ENCODE data around the gene ABLIM1. TPM values are rescaled to one million over a fixed set of nuclear protein-coding genes. Genes with fewer than 3 reads are reported as not detected.
"Not testable (repeated sequence)": the region's sequence is repeated elsewhere in the genome, so short reads cannot be mapped to it uniquely, and the experiment has no call there.

ABLIM1 gene
- total RNA-seq, 3 donors from 2014 or later, result 89.0 to 216 (median 131) TPM

- DNase-seq (ENCODE audit: low spot score in 2 of 2), result no peak
- Histone ChIP-seq H3K9me3 (no peaks in the 10 kb centered on the region), H3K36me3 (no peaks in the 10 kb centered on the region), H3K4me3 (no peak overlapping the region), H3K27ac (peak overlapping the region in 1 of 2 donors; percentile 40), H3K27me3 (no peaks in the 10 kb centered on the region), H3K4me1 (no peaks in the 10 kb centered on the region)
- intact Hi-C loops (cut with DNase I; ENCODE audit: low total_unique reads), result no loop called here
- TF ChIP-seq POLR2A (IDR thresholded peaks at IDR 0.05) (no peak), POLR2AphosphoS5 (IDR thresholded peaks at IDR 0.05) (no peak)
Measured at GRCh38 chr10:114698271-114699061, 40.4 kb upstream of the ABLIM1 start.

GRCh38 chr10:114697061-114697598 is 39.1 kb upstream of the ABLIM1 start:
- no peaks in the 10 kb centered on the region for H3K4me1 ChIP-seq
- peak overlapping the region; percentile 35 to 45 for H3K27ac ChIP-seq
- H3K36me3 ChIP-seq, result no peaks in the 10 kb centered on the region
- TF ChIP-seq POLR2AphosphoS5 (IDR thresholded peaks at IDR 0.05), result peak in 1 of 3 donors; percentile 29
- TF ChIP-seq POLR2A (IDR thresholded peaks at IDR 0.05), result no peak
- TF ChIP-seq, protein P1, sequence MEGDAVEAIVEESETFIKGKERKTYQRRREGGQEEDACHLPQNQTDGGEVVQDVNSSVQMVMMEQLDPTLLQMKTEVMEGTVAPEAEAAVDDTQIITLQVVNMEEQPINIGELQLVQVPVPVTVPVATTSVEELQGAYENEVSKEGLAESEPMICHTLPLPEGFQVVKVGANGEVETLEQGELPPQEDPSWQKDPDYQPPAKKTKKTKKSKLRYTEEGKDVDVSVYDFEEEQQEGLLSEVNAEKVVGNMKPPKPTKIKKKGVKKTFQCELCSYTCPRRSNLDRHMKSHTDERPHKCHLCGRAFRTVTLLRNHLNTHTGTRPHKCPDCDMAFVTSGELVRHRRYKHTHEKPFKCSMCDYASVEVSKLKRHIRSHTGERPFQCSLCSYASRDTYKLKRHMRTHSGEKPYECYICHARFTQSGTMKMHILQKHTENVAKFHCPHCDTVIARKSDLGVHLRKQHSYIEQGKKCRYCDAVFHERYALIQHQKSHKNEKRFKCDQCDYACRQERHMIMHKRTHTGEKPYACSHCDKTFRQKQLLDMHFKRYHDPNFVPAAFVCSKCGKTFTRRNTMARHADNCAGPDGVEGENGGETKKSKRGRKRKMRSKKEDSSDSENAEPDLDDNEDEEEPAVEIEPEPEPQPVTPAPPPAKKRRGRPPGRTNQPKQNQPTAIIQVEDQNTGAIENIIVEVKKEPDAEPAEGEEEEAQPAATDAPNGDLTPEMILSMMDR (IDR thresholded peaks at IDR 0.05), result no peak
- H3K9me3 ChIP-seq, result no peaks in the 10 kb centered on the region
- peak overlapping the region in 2 of 3 donors; percentile 8 to 37 for H3K4me3 ChIP-seq
- no peak for DNase-seq (ENCODE audit: low spot score in 2 of 2)
- no peaks in the 10 kb centered on the region for H3K27me3 ChIP-seq
- intact Hi-C loops (cut with DNase I; ENCODE audit: low total_unique reads), result no loop called here

DNA sequence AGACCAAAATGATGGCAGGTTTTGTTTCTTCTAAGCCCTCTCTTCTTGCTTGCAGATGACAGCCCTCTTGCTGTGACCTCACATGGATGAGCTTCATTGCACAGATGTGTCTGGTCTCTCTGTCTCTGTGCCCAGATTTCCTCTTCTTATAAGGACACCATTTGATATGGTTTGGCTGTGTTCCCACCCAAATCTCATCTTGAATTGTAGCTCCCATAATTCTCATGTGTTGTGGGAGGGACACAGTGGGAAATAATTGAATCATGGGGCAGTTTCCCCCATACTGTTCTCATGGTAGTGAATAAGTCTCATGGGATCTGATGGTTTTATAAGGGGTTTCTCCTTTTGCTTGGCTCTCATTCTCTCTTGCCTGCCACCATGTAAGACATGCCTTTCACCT is 38.2 kb upstream of the ABLIM1 start:
- H3K27me3 ChIP-seq; H3K4me3 ChIP-seq; intact Hi-C loops (cut with DNase I; ENCODE audit: low total_unique reads); H3K36me3 ChIP-seq; H3K4me1 ChIP-seq; DNase-seq (ENCODE audit: low spot score in 2 of 2); H3K9me3 ChIP-seq: not testable (repeated sequence)
- H3K27ac ChIP-seq, result peak overlapping the region in 1 of 2 donors; percentile 45

GRCh38 chr10:114694752-114695151 is 36.7 kb upstream of the ABLIM1 start:
- TF ChIP-seq, protein P1 (IDR thresholded peaks at IDR 0.05), result no peak
- TF ChIP-seq POLR2AphosphoS5 (IDR thresholded peaks at IDR 0.05) (no peak), POLR2A (IDR thresholded peaks at IDR 0.05) (no peak)
- DNase-seq (ENCODE audit: low spot score in 2 of 2), result no peak
- no peak overlapping the region for H3K4me3 ChIP-seq
- no peaks in the 10 kb centered on the region for H3K4me1 ChIP-seq
- H3K27me3 ChIP-seq, result no peaks in the 10 kb centered on the region
- no peaks in the 10 kb centered on the region for H3K36me3 ChIP-seq
- H3K9me3 ChIP-seq, result no peaks in the 10 kb centered on the region
- no peak overlapping the region for H3K27ac ChIP-seq
- intact Hi-C loops (cut with DNase I; ENCODE audit: low total_unique reads), result no loop called here

DNA sequence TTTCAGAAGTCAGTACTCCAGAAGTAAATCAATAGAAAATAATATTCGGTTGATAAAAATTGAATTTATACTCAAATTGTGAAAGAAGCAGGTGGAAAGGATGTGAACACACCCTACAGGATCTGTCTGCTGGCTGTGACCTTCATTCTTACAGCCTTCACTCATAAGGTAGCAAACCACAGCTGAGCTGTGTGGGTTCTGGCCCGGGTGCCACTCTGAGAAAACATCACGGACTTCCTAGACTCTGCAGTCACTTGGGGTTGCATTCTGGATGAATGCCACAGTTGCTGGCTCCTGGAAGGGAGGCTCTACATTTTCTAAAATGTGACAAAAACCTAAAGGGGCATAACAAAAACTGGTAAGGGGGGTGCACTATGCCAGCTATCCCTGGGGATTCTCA is 36.0 kb upstream of the ABLIM1 start:
- Histone ChIP-seq H3K27ac (no peak overlapping the region), H3K4me1 (no peaks in the 10 kb centered on the region), H3K27me3 (no peaks in the 10 kb centered on the region), H3K9me3 (no peaks in the 10 kb centered on the region), H3K36me3 (no peaks in the 10 kb centered on the region), H3K4me3 (no peak overlapping the region)
- no peak for DNase-seq (ENCODE audit: low spot score in 2 of 2)
- intact Hi-C loops (cut with DNase I; ENCODE audit: low total_unique reads), result no loop called here
- TF ChIP-seq POLR2A (IDR thresholded peaks at IDR 0.05) (no peak), POLR2AphosphoS5 (IDR thresholded peaks at IDR 0.05) (no peak)
- TF ChIP-seq, protein P1 (IDR thresholded peaks at IDR 0.05), result no peak

GRCh38 chr10:114691442-114691941 is 33.4 kb upstream of the ABLIM1 start:
- Histone ChIP-seq H3K9me3 (no peaks in the 10 kb centered on the region), H3K27me3 (no peaks in the 10 kb centered on the region), H3K4me3 (no peak overlapping the region), H3K27ac (no peak overlapping the region), H3K4me1 (no peaks in the 10 kb centered on the region), H3K36me3 (no peaks in the 10 kb centered on the region)
- intact Hi-C loops (cut with DNase I; ENCODE audit: low total_unique reads), result no loop called here
- no peak for DNase-seq (ENCODE audit: low spot score in 2 of 2)
- TF ChIP-seq, protein P1 (IDR thresholded peaks at IDR 0.05), result no peak
